ENCODE measurements around the gene OTOP1. TPM values are rescaled to one million over a fixed set of nuclear protein-coding genes. Genes with fewer than 3 reads are reported as not detected.

The OTOP1 gene
- total and polyA plus RNA-seq, 2 of the 4 experiments (the other 2 are of a cell fraction), result not detected

DNA sequence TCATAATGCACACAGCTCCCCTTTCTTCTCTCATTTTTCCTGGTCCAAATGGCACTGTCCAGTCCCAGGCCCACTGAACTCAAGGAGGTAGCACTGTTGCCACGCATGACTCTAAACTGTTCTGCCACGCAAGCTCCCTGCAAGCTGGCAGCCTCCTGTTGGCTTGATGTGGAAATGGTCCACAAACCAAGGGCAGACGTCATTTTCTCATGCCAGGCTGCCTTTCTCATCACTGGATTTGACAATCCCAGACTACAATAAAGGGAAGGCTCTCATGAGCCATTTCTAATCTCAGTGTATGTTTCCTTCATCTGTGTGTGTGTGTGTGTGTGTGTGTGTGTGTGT lies 22.4 kb downstream of the OTOP1 start:
- in situ Hi-C loops (cut with MboI; ENCODE audit: low sequenced_read_pairs) (no loop called here), intact Hi-C loops (cut with micrococcal nuclease) (no loop called here), dilution Hi-C loops (cut with HindIII; ENCODE audit: low sequenced_read_pairs, unreplicated experiment) (no loop called here)
- Histone ChIP-seq H3K4ac (ENCODE audit: low read depth, low read length) (no peak overlapping the region), H4K5ac (ENCODE audit: low read depth, low read length) (no peak overlapping the region), H3K4me2 (ENCODE audit: low read depth, low read length) (no peak overlapping the region), H2BK20ac (ENCODE audit: low read depth, low read length) (no peak overlapping the region), H2AK5ac (ENCODE audit: low read depth, low read length) (no peak overlapping the region), H3K23ac (ENCODE audit: low read depth, low read length) (no peak overlapping the region), H4K20me1 (ENCODE audit: insufficient read depth, low read length) (no peaks in the 10 kb centered on the region), H4K91ac (ENCODE audit: insufficient read depth, low read depth, low read length) (no peak overlapping the region), H2BK120ac (ENCODE audit: low read depth, low read length) (no peak overlapping the region), H3K9ac (ENCODE audit: low read depth, low read length) (no peak overlapping the region), H4K8ac (ENCODE audit: low read depth in 2 of 2, low read length in 2 of 2) (no peak overlapping the region), H3K4me3 (ENCODE audit: insufficient read depth, low read depth, low read length) (no peak overlapping the region), H3K4me1 (ENCODE audit: control insufficient read depth, insufficient read depth, low read length) (no peaks in the 10 kb centered on the region), H3K36me3 (ENCODE audit: control insufficient read depth, insufficient read depth, low read length) (no peaks in the 10 kb centered on the region), H3K9me3 (ENCODE audit: control insufficient read depth, insufficient read depth, low read length) (no peaks in the 10 kb centered on the region), H3K27me3 (ENCODE audit: control insufficient read depth, insufficient read depth, low read length) (peaks cover 9% of the 10 kb centered on the region), H3K18ac (ENCODE audit: low read depth, low read length) (no peak overlapping the region), H2AK9ac (replicated peaks; ENCODE audit: low read depth, low read length, poor library complexity) (no peak overlapping the region), H3K56ac (ENCODE audit: extremely low read depth, insufficient read depth, low read length) (no peak overlapping the region), H3K27ac (ENCODE audit: insufficient read depth, low read length) (no peak overlapping the region), H2BK15ac (ENCODE audit: low read depth, low read length) (no peak overlapping the region), H3K79me1 (ENCODE audit: low read depth in 1 of 2, low read length in 2 of 2) (no peaks in the 10 kb centered on the region), H2AFZ (replicated peaks; ENCODE audit: low read length, poor library complexity) (no peak overlapping the region), H3K14ac (replicated peaks; ENCODE audit: low read depth, low read length) (no peak overlapping the region), H3K9me1 (ENCODE audit: insufficient read depth, low read length) (no peaks in the 10 kb centered on the region), H2BK5ac (ENCODE audit: low read depth, low read length, poor library complexity, severe bottlenecking) (no peak overlapping the region)
- WGBS, 2 experiments (ENCODE audit: extremely low coverage in 2 of 2, insufficient read length in 1 of 2), result no CpG with 5 or more reads among the region's 3 CpGs
- POLR2A ChIA-PET (ENCODE audit: unreplicated experiment), result no interaction called here
- ATAC-seq (ENCODE audit: low read depth), result no peak
- TF ChIP-seq SMC3 (IDR thresholded peaks at IDR 0.05; ENCODE audit: low read depth, low read length) (no peak), NFE2L2 (IDR thresholded peaks at IDR 0.05; ENCODE audit: low read depth, low read length) (no peak), BHLHE40 (IDR thresholded peaks at IDR 0.05; ENCODE audit: low read depth, low read length) (no peak), FOS (IDR thresholded peaks at IDR 0.05; ENCODE audit: low read depth, low read length) (no peak), MAFK (IDR thresholded peaks at IDR 0.05; ENCODE audit: low read depth, low read length) (no peak), RCOR1 (IDR thresholded peaks at IDR 0.05; ENCODE audit: insufficient replicate concordance, low read length) (no peak), POLR2A (IDR thresholded peaks at IDR 0.05; ENCODE audit: low read depth, low read length) (no peak), CHD1 (IDR thresholded peaks at IDR 0.05; ENCODE audit: low read depth, low read length) (no peak)
- no TSS peak for BruUV-seq (replicated peaks)
- CTCF ChIA-PET, result no interaction called here
- DNase-seq, result no peak

Measured in IMR-90 (cell line).